ENCODE results near the gene ABTB2.

Gene ABTB2

GRCh38 chr11:34359548-34359891, 1.7 kb upstream of the ABTB2 start:
- DNase-seq = no peak

DNA sequence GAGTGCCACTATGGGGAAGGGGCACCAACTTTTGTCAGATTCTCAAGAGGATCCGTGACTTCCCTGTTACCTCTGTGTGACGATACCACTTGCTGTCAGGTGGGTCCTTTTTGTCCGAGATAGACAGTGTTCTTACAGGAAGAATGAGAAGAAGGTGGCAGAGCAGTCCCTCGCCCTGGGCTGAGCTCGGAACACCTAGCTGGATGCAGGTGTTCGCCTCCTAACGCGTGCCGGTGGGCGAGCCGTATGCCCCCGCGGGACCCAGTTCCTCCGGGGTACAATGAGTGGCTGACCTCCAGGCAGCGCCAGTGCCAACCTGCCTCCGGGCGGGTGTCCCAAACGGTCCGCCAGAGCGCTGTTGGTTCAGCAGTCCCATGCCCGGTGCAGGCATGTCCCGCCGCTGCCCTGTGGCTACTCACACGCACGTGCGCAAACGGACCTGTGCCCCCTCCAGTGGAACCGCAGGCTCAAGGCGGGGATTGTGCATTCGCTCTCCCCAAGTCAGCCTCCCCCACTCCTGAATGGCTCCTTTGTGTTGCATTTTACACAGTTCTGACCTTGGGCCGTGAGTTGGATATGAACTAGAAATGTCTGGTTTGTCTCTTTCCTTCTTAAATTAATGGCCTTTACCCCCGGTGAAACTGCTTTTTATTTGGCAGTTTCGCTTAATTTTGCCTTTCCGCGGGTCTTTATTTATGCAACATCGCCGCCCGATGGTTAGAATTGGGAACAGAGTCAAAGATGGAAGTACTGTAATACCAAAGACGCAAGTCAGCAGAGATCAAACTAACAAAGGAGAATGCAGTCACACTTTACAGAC, 1.1 kb upstream of the ABTB2 start:
- DNase-seq = peak; percentile 69

- peak; percentile 89 for DNase-seq
These were observed 483 bp upstream of the ABTB2 start for GRCh38 chr11:34358258-34358727.

GRCh38 chr11:34356913-34357700, 703 bp downstream of the ABTB2 start:
- DNase-seq = no peak

- no peak for DNase-seq
These were observed 1.3 kb downstream of the ABTB2 start for GRCh38 chr11:34356576-34356912.

GRCh38 chr11:34356130-34356529, 1.7 kb downstream of the ABTB2 start:
- no peak for DNase-seq

GRCh38 chr11:34355726-34356125, 2.1 kb downstream of the ABTB2 start:
- DNase-seq = no peak

GRCh38 chr11:34354782-34355181, 3.0 kb downstream of the ABTB2 start:
- peak; percentile 47 for DNase-seq

DNA sequence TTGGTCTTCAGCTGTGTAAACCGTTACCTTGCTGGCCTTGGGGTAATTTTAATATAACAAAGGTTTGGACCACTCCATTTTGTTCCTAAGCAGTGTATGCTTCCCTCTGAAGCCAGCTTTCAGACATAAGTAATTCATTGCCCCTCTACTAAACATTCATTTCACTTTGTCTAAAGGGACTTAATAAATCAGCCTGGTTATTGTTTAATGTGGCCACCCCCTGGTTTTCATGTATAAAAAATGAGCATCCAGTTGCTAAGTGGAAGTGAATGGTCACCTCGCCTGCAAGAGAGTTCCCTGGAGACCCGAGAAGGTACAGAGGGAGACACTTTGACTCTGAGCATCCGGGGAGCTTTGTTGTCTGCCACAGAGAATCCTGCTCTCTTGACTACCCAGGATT, 3.9 kb downstream of the ABTB2 start:
- no peak for DNase-seq

- no peak for DNase-seq
These were observed 5.9 kb downstream of the ABTB2 start for GRCh38 chr11:34351687-34352469.

DNA sequence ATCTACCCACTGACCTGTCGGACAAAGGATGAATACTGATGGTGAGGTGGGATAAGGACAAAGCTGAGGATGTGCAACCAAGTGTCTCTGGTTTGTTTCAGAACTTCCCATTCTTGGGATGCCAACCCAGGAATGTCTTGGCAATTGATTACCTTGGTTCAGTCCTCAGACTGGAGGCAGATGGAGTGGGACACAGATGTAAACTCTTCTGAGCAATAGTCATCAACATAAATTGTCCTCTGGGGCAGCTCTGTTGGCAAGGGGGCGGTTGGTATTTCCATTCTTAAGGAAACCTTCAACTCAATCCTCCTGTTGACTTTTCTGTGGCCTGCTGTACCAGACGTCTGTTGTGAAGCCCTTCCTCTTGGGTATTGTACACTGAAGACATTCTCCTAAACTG, 6.8 kb downstream of the ABTB2 start:
- DNase-seq = no peak

DNA sequence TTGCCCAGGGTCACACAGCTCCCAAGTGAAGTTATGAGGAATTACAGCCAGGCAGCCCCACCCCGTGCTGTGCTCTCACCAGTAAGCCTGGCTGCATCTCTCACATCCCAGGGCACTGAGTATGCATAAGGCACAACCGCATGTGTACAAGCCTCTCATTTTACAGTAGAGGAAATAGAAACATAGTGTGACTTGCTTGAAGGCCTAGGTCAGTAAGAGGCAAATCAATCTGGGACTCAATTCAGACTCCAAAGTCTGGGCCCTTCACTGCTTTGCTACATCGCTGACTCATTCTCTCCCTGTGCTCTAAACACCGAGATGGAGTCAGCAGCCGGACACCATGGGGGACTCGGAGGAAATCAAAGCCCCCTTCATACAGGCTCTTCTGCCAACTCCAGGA, 7.9 kb downstream of the ABTB2 start:
- DNase-seq = no peak

DNA sequence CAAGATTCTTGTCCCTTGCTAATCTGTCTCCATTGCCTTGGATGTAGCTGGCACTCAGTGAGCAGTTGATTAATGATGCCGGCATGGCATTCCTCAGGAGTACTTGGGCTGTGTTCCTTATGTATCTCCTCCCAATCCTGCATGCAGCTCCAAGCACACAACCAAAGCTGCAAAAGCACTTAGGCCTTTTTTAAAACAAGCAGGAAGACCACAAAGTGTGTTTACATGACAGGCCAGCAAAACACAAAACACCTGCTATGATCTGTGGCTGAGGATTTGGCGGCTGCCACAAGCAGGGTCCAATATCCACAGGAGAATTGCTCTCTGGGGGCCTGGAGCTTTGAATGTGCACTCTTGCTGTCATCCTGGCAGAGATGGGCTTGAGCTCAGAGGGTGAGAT, 8.9 kb downstream of the ABTB2 start:
- DNase-seq = no peak

GRCh38 chr11:34348096-34348495, 9.7 kb downstream of the ABTB2 start:
- DNase-seq = no peak

GRCh38 chr11:34346551-34346950, 11.3 kb downstream of the ABTB2 start:
- DNase-seq = peak; percentile 72

GRCh38 chr11:34345991-34346480, 11.8 kb downstream of the ABTB2 start:
- DNase-seq = no peak

GRCh38 chr11:34345540-34345876, 12.3 kb downstream of the ABTB2 start:
- DNase-seq = no peak

DNA sequence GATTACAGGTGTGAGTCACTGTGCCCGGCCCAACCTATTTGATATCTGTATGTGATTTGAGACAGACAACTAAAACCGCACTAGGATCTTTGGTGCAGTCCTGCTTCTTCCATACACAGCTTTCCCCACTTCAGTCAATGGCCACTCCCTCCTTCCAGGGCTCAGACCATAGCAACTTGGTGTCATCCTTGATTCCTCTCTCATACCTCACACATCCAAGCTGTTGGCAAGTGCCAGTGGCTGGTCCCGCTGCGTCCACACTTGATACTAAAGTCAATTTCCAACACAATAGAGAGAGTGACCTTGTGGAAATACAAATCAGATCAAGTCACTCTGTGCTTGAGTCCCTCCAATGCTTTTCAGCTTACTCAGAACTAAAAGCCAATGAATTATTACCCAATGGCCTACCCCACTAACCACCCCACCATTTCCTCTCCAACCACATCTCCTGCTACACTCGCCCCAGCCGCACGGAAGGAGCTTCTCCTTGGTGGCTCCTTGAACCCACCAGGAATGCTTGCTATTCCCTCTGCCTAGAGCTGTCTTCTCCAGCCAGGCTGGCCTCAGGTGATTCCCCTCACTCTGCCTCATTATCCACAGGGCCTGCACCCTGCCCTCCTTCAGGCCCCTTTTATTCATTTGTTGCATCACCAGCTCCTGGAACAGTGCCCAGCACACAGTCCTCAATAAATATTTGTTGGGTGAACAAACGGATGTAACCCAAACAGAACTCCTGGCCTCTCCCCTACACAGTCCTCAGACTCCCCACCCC, 12.9 kb downstream of the ABTB2 start:
- peak; percentile 93 for DNase-seq

- no peak for DNase-seq
These were observed 13.4 kb downstream of the ABTB2 start for GRCh38 chr11:34344410-34344767.

GRCh38 chr11:34343686-34344085, 14.1 kb downstream of the ABTB2 start:
- no peak for DNase-seq

DNA sequence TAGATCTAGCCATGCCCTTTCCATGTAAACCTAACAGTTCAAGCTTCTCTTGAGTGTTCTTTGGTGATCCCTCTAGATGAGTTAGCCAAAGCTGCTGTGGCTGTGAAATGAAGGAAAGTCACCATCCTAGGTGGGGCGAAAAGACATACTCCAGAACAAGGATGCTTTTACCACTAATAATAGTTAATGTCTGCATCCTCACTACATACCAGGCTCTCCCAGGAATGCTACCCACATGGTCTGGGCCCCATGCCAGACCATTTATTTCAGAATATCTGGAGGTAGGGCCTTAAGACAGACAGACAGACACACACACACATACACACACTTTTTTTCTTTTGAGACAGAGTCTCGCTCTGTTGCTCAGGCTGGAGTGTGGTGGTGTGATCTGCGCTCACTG, 14.7 kb downstream of the ABTB2 start:
- DNase-seq = peak; percentile 96

- DNase-seq = no peak
These were observed 15.8 kb downstream of the ABTB2 start for GRCh38 chr11:34341931-34342533.

Data from NCI-H226 (cell line).